NCI-H446 (cell line): Measurements from ENCODE around the gene EEF1AKMT1.
"Not testable (repeated sequence)": the region's sequence is repeated elsewhere in the genome, so short reads cannot be mapped to it uniquely, and the experiment has no call there.

Experiments
- DNase-seq, 2 experiments: peaks; one replicate each; lab custom pipeline; 2025; lab: John Stamatoyannopoulos, UW

Gene EEF1AKMT1

DNA sequence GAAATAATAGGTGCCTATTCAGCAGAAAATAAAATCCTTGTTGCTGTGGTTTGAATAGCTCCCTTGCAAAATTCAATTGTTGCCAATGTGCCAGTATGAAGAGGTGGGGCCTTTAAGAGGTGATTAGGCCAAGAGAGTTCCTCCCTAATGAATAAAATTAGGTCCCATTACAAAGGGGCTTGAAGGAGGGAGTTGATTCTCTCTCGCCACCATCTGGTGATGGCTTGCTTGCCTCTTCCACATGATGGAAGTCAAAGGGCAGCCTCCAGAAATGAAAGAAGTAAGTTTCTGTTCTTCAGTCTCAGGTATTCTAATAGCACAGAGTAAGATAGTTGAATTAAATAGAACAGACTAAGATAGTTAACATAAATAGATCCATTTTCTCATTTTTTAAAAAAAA lies 3.0 kb upstream of the EEF1AKMT1 start:
- DNase-seq: no peak

DNA sequence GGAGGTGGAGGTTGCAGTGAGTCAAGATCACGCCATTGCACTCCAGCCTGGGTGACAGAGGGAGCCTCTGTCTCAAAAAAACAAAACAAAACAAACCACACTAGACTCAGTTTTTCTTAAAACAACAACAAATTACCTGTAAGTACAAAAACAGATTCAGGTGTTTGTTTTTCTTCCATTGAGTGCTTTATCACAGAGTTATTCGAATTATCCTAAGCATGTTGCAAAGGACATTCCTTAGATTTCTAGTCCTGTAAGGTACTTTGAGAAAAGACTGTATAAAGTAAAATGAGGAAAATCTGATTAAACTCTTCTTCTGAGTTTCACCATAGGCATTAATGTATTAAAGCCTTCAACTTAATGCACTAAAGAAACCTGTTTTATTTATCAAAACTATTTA lies 2.2 kb upstream of the EEF1AKMT1 start:
- no peak for DNase-seq

DNA sequence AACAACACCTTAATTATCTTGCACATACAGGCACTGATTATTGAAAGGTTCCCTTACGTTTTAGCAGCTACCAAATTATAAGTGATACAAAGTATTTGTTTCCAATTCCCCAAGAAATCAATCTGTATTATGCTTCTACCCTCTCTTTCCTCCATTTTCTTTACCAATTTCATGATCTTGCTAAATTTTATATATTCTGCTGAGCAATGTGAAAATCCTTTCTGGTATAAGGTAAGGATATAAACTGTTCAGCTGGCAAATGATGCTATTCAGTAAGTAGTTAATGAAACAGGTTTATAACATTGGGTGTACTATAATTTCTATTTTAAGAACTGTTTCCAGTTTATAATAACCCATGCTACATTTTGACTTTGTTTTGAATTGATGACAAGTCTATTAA lies 985 bp upstream of the EEF1AKMT1 start:
- DNase-seq: no peak

DNA sequence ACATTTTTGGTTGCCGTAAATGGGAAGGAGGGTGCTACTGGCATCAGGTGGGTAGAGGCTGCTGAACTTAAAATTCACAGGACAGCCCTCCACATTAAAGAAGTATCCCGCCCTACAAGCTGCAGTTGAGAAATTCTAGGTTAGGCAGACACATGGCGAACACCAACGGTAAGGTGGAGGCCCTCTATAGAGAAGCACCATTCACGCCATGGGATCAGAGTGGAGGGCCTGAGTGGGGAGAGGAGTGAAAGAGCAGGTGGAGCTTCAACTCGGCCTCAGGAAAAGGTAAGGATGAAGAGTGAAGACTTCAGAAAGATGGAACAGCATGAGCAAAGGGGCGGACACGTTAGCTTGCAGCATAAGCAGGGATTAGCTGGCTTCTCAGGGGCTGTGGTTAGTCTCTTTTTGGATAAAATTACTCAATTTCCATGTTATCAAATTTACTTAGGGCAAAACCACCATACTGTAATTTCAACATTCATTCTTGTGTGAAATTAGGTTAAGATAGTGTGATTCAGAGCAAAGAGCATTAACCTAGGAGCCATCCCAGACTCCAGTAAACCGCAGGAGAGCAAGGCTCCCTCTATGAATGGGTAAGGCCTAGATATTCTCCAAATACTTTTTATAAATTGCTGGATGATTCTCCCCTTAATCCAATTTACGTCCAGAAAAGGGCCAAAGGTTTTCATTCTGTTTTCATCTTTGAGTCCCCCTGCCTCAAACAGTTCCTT lies 1.2 kb downstream of the EEF1AKMT1 start:
- no peak for DNase-seq

DNA sequence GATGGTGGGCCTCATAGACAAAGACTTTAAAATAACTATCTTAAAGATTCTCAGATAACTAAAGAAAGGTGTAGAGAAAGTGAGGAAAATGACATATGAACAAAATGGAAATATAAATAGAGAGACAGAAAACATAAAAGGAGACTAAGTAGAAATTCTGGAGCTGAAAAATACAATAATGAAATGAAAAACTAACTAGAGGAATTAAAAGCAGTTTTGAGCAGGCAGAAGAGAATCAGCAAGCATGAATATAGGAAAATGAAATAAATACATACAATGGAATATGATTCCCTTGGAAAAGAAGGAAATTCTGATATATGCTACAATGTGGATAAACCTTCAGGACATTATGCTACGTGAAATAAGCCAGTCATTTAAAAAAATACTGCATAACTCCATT lies 3.9 kb downstream of the EEF1AKMT1 start:
- DNase-seq: no peak

DNA sequence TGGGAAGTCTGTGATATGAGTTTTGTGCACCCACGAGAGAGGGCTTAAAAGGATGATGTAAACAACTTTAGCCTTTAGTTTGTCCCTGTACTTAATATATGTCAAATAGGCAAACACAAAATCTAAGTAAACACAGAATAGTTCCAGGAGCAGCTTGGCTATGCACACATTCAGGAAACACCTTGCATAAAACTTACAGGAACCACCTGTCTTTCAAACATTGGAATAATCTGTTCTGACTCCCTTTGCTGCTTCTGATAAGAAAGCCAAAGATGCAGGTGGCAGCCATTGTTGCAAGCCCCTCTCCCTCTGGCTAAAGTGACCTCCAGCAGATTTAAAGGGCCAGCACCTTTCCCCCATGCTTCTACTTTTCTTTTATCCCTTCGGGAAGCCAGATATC lies 4.7 kb downstream of the EEF1AKMT1 start:
- DNase-seq: no peak

DNA sequence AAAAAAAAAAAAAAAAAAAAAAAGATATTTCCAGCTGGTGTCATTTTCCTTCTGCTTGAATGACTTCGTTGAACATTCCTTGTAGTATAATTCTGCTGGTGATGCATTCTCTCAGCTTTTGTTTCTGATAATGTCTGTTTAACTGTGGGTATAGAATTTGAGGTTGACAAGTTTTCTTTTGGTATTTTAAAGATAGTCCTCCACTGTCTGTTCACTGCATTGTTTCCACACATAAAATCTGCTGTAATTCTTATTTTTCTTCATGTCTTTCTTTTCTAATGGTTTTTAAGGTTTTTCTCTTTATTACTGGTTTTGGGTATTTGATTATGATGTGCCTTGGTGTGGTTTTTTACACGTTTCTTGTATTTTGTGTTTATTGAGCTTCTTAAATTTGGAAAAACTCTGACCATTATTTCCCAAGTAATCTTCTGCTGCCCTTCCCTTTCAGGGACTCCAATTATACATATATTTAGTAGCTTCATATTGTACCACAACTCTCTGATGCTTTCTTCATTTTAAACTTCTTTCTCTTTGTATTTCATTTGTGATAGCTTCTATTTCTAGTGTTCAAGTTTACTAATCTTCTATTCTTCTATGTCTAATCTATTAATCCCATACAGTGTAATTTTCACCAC lies 6.3 kb downstream of the EEF1AKMT1 start:
- DNase-seq: no peak

DNA sequence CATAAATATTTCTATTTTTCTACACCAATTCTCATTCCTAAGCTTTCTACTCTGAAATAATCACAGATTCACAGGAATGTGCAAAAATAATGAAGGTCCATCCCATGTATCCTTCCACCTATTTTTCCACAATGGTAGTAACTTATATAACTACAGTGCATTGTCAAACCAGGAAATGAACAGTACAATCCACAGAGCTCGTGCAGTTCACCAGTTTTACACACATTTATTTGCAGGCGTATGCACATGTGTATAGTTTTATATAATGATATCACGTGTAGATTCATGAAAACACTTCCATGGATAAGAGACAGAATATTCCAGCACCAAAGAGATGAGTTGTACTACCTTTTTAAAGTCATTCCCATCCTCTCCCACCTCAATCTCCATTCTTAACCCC lies 12.9 kb downstream of the EEF1AKMT1 start:
- DNase-seq: no peak

DNA sequence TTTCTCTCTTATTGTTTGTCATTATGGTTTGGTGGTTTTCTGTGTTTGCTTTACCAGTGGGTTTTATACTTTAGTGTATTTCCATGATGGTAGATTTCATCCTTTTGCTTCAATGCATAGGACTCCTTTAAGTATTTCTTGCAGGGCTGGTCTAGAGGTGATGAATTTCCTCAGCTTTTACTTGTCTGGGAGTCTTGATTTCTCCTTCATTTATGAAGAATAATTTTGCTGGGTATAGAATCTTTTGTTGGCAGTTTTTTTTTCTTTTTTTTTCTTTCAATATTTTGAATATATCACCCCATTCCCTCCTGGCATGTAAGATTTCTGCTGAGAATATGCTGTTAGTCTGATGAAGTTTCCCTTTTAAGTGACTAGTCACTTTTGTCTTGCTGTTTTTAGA lies 19.8 kb downstream of the EEF1AKMT1 start:
- DNase-seq: no peak

DNA sequence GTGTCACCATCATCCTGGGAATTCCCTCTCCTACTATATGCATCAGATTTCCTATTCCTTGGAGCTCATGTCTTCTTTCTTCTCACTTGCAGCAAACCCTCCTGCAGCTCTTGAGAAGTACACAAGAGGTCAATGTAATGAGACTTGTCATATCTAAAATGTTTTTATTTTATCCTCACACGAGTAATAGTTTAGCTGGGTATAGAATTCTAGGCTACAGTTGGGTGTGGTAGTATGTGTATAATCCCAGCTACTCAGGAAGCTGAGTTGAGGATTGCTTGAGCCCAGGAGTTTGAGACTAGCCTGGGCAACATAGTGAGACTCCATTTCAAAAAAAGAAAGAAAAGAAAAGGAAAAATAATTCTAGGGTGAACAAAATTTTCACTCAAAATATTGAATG lies 24.4 kb downstream of the EEF1AKMT1 start:
- no peak for DNase-seq

DNA sequence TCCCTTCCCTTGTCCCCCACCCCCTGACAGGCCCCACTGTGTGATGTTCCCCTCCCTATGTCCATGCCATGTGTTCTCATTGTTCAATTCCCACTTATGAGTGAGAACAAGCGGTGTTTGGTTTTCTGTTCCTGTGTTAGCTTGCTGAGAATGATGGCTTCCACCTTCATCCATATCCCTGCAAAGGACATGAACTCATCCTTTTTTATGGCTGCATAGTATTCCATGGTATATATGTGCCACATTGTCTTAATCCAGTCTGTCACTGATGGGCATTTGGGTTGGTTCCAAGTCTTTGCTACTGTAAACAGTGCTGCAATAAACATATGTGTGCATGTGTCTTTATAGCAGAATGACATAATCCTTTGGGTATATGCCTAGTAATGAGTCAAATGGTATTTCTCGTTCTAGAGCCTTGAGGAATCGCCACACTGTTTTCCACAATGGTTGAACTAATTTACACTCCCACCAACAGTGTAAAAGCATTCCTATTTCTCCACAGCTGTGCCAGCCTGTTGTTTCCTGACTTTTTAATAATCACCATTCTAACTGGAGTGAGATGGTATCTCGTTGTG lies 29.8 kb downstream of the EEF1AKMT1 start:
- DNase-seq: not testable (repeated sequence)

DNA sequence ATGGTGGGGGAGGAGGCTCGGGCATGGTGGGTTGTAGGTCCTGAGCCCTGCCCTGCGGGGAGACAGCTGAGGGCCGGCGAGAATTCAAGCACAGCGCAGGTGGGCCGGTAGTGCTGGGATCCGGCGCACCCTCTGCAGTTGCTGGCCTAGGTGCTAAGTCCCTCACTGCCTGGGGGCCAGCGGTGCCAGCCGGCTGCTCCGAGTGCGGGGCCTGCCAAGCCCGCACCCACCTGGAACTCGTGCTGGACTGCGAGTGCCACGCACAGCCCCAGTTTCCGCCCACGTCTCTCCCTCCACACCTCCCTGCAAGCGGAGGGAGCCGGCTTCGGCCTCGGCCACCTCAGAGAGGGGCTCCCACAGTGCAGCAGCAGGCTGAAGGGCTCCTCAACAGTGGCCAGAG lies 33.7 kb downstream of the EEF1AKMT1 start:
- DNase-seq: no peak

DNA sequence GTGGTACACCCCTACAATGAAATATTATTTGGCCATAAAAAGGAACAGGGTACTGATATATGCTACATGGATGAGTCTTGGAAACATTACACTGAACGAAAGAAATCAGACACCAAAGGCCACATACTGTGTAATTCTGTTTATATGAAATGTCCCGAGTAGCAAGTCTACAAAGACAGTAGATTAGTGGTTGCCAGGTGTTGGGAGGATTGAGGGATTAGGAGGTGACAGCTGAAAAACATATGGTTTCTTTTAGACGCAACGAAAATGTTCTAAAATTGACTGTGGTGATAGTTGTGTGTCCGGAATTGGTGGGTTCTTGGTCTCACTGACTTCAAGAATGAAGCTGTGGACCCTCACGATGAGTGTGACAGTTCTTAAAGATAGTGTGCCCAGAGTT lies 35.1 kb downstream of the EEF1AKMT1 start:
- no peak for DNase-seq

DNA sequence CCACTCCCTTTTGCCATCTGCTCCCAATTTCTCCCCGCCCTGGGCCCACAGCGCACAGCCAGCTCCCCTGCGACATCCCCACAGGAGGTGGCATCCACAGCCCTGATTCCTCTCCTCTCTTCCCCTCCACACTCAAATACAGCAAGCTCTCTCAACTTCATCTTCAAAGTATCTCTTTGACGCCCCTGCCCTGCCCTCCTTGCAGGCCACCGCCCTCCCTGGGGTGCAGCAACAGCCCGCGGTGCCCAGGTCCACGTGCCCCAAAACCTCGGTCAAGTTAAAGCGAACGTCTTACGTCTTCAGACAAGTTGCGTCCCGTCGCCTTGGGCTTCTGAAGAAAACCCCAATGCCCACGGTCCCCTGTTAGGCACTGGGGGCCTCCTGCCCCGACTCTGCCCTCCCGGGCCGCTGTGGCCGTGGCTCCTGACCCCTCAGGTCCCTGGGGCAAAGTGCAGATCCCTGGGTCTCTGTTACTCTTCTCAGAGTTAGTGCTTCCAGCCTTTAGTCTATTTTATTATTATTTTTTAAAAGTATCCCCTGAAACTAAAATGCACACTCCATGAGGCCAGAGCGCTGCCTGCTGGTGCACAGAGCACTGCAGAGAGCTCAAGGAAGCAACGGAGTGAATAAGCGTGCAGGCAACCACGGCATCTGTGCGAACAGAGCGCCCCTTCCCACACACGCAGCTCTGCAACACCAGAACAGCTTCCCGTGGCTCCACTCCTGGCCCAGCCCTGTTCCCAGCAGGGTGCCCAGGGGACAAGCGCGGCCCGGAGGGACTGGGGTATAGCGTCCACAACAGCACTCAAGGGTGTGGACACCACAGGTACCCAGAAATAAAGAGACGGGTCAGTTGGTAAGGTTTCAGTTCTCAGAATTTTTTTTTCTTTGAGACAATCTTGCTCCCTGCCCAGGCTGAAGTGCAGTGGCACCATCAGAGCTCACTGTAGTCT lies 43.9 kb downstream of the EEF1AKMT1 start:
- no peak for DNase-seq

DNA sequence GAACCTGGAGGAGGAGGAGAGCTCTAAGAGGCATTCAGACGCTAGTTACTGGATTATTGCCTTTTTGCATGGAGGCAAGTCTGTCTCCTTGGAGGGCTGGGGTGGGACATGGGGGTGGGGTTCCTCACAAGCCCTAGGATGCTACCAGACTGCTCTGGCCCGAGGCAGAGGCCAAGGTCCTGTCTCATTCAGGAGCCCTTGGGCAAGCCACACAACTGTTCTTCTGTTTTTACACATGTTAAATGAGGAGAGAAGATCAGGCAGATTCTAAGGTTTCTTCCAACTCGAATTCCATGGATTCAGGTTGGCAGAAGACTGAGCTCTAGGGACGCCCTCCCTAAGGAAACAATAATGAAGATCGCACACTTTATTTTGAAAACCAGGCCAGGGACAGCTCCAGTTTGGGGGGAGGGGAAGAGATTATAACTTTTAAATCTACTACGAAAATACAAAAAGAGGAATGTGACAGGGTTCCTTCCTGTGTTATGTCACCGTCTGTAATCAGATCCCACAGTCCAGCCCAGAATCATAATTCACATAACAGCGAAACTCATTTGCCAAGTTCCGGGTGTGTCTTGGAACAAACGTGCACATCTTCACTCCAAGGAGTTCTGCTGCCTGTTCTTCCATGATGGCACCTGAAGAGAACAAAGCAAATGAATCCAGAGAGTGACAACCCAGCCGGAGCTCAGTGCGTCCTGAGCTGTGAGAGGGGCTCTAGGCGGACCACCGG lies 45.0 kb downstream of the EEF1AKMT1 start:
- DNase-seq: no peak

DNA sequence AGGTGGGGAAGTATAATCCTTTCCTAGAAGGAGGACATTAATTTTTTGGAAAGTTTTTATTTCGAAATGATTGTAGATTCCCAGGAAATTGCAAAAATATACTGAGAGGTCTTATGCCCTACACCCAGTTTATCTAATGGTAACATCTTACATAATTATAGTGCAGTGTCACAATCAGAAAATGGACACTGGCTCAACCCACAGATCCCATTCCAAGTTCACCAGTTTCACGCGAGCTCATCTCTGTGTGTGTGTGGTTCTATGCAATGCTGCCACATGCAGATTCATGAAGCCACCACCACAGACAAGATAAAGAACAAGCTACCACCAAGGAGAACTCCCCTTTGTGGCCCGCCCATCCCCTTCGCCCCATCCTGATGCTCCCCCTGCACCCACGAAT lies 45.9 kb downstream of the EEF1AKMT1 start:
- no peak for DNase-seq

DNA sequence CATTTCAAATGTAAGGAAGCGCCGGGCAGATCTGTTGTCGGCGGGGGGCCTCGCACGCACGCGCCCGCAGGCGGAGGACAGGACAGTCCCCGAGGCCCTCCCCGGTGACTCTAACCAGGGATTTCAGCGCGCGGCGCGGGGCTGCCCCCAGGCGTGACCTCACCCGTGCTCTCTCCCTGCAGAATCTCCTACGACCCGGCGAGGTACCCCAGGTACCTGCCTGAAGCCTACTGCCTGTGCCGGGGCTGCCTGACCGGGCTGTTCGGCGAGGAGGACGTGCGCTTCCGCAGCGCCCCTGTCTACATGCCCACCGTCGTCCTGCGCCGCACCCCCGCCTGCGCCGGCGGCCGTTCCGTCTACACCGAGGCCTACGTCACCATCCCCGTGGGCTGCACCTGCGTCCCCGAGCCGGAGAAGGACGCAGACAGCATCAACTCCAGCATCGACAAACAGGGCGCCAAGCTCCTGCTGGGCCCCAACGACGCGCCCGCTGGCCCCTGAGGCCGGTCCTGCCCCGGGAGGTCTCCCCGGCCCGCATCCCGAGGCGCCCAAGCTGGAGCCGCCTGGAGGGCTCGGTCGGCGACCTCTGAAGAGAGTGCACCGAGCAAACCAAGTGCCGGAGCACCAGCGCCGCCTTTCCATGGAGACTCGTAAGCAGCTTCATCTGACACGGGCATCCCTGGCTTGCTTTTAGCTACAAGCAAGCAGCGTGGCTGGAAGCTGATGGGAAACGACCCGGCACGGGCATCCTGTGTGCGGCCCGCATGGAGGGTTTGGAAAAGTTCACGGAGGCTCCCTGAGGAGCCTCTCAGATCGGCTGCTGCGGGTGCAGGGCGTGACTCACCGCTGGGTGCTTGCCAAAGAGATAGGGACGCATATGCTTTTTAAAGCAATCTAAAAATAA lies 52.1 kb downstream of the EEF1AKMT1 start:
- DNase-seq: no peak

DNA sequence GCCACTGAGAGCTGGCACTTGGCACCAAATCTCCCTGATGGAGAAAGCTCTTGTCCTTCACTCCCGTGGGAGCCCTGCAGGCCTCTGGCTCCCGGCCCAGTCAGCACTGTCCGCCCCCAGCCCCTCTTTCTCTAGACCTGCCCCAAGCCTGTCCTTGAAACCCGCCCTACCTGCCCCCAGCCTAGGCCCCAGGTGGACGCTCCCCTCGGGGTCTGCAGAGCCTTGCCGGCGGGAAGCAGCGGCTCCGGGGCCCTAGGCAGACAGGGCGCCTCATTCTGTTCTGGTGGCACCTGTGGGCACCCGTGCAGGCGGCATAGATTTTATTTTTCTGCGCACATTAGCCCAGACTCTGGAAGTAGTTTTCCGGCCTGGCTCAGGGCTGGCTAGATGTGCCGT lies 52.7 kb downstream of the EEF1AKMT1 start:
- no peak for DNase-seq

DNA sequence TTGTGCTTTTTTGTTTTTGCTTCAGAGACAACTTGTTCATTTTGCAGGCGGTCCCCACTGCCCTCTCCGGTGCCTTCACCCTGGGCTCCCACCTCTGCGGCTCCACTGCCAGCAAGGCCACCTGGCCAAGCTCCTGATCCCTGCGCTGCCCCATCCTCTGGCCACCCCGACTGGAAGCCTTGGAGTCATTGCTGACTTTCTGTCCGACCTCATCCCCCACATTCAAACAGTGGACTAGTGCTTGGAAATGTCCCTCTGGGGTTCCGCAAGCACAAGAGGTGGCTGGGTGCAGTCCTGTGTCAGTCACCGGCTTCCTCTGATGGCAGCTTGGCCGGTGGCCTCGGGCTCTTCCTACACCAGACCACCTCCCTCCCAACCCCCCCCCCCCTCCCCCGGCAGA lies 53.3 kb downstream of the EEF1AKMT1 start:
- DNase-seq: no peak

DNA sequence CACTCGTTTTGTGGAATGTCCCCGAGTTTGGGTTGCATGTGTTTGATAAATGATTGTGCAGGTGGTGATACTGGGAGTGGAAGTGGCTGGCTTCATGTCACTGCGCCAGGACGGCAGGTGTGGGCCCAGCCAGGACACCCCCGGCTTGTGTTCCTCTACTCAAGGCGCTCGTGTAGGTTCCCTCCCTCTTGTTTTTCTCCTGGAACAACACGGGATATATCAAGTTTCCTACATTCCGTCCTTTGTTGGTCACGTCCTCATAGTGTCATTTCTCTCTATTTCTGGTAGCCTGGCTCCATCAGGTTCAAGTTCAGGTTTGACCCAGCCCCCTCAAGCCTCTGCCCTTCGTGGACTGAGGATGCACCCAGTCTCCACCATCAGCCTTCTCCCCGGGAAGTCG lies 54.0 kb downstream of the EEF1AKMT1 start:
- DNase-seq: no peak
